Measurements from ENCODE around the gene SNX9.

DNA sequence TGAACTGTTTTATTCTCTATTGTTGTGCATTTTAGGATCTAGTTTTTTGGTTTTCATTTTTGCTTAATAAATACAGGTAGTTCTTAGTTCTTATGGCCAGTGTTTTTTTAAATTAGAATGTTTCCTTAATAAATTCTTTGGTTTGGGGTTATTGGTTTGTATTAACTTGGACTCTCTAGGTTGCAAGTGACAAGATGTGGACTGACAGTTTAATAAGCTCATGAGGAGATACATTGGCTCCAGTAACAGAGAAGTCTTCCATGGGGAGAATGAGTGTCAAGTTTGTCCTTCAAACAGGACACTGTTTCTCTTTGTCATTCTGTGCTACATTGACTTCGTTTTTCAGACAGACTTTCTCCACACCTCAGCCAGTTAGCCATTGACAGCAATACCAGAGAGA, 39.7 kb downstream of the SNX9 start:
- TF ChIP-seq, protein P1, sequence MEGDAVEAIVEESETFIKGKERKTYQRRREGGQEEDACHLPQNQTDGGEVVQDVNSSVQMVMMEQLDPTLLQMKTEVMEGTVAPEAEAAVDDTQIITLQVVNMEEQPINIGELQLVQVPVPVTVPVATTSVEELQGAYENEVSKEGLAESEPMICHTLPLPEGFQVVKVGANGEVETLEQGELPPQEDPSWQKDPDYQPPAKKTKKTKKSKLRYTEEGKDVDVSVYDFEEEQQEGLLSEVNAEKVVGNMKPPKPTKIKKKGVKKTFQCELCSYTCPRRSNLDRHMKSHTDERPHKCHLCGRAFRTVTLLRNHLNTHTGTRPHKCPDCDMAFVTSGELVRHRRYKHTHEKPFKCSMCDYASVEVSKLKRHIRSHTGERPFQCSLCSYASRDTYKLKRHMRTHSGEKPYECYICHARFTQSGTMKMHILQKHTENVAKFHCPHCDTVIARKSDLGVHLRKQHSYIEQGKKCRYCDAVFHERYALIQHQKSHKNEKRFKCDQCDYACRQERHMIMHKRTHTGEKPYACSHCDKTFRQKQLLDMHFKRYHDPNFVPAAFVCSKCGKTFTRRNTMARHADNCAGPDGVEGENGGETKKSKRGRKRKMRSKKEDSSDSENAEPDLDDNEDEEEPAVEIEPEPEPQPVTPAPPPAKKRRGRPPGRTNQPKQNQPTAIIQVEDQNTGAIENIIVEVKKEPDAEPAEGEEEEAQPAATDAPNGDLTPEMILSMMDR (IDR thresholded peaks at IDR 0.05; ENCODE audit: low read depth, low read length): no peak
- TF ChIP-seq EZH2phosphoT487 (IDR thresholded peaks at IDR 0.05; ENCODE audit: low read depth): no peak

All from OCI-LY3 (cell line).